Femur (tissue), 1 donor: ENCODE measurements around the gene TF.
"Not testable (repeated sequence)": the region's sequence is repeated elsewhere in the genome, so short reads cannot be mapped to it uniquely, and the experiment has no call there.

Experiments used
- DNase-seq: peaks from one replicate; pipeline ENCODE4 v3.0.0-alpha.2; 2017

TF gene

DNA sequence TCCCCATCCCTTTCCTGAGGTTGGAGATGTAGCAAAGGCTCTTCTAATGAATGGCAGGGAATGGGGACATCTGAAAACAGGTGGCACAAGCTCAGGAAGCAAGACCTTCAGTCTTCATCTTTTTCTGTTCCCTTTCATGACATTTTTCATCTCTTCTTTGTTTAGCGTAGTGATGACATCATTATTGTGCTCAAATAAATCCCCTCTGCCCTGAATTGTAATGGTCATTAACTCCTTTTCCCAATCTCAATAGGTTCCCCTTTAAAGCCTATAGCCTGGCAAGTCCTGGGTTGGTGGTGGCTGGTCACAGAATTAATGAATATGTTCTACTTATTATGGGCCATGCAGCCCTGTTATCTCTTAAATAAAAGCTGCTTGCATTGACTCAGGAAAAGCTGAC, 21.4 kb downstream of the TF start:
- no peak for DNase-seq

DNA sequence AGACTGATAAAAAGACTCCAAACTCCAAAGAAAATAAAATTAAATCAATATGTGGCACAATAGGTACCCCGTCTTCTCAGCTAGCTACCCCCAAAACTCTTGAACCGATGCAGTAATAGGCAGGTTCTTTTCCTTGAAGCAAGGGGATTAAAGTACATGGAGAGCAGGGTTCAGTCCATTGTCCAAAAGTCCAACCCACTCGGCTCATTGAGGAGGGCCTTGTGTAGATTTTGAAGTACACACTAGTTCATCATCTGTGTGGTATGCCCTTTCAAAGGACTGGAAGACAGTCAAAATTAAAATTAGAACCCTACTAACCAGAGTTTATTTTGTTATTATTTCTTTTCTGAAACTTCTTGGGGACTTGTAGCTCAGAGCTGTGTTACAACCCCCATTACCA, 23.3 kb downstream of the TF start:
- DNase-seq = no peak

DNA sequence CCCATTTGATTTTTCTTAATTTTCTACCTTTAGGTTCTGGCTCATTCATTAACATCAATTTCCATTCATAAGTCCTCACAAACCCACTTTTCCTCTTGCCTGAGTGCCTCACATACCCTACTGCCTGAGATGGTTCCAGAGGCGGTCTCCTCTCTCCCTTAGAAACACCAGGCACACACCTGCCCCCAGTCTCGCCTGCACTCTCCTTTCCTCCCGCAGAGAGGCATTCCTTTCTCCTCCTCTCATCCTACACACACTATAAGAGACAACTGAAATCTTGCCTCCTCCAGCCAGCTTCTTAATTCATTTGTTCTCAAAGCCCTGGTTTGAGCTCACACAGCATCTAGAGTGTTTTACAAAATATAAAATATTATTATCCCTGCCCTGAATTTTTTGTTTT, 27.5 kb downstream of the TF start:
- DNase-seq = no peak

DNA sequence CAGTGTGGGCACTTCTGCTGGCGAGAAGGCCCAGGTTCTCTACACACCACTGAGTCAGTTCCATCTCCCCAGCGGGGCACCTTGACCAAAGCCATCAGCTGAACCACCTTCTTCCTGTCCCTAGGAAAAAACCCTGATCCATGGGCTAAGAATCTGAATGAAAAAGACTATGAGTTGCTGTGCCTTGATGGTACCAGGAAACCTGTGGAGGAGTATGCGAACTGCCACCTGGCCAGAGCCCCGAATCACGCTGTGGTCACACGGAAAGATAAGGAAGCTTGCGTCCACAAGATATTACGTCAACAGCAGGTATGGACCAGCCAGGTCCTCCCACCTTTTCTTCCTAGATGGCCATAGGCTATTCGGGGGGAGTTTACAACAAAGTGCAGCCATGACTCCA, 29.1 kb downstream of the TF start:
- no peak for DNase-seq

DNA sequence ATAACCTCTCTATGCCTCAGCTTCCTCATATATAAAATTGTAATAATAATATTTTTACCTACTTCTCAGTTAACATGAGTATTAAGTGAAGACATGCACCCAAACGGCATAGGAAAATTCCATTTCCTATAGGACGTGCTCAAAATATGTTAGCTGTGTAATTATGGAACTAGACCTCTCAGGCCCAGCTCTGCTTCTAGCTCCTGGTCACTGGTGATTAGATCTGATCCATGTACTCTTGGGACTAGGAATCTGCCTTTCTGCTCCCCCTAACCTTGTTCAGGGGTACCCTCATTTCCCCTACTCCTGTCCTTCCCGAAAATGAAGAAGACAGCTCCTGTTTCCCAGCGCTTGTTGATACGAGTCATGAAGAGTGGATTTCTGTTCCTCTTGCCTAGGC, 29.6 kb downstream of the TF start:
- no peak for DNase-seq

DNA sequence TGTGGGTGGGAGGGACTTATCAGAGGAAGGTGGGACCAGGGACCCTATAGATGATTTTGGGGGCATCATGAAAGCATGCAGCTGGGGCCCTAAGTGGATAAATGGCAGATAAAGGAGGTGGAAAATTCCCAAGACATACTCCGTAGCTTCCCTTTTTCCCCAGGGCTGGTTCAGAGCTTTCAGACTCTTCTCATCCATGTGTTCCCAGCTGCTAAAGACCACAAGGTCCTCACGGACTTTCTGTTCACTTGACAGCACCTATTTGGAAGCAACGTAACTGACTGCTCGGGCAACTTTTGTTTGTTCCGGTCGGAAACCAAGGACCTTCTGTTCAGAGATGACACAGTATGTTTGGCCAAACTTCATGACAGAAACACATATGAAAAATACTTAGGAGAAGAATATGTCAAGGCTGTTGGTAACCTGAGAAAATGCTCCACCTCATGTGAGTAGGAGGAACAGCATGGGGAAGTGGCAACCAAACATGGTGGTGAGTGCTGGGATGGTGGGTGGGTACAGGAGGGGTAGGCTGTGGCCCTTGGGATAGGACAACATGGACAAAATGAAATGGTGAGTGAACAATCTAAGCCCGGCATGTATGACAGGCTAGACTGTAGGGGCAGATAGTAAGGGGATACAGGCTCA, 30.7 kb downstream of the TF start:
- DNase-seq = no peak

DNA sequence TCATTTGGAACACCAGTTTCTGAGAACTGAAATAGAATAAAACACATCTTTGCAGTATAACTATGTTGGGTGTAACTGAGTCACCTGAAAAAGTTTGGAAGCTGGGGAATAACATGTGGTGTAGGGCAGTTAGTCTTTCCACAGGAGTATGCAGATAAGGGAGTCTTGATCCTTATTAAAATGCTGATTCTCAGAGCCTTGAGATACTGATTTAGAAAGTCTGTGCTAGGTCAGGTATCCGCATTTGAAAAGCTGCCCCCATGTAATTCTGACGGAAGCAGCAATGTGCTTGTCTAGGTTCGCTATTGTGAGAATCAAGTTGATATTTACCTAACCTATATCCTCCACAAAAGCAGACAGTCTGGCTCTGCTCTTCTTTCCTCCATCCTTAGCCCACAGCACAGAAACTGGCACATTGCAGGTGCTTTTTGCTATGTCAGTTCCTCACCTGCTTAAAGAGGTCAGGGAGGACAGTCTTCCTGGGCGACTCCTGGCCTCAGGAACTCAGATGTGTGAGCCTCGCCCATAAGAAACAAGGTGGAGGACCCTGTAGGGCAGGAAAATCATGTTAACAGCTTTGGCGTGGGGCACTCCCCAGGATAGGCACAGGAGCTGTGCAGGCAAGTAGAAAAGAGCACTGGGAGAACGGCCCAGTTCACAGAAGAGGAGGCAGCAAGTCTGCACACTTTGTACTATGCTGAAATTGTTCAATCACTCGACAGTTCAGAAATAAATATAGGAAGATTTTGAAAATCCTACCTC, 31.8 kb downstream of the TF start:
- DNase-seq = no peak

DNA sequence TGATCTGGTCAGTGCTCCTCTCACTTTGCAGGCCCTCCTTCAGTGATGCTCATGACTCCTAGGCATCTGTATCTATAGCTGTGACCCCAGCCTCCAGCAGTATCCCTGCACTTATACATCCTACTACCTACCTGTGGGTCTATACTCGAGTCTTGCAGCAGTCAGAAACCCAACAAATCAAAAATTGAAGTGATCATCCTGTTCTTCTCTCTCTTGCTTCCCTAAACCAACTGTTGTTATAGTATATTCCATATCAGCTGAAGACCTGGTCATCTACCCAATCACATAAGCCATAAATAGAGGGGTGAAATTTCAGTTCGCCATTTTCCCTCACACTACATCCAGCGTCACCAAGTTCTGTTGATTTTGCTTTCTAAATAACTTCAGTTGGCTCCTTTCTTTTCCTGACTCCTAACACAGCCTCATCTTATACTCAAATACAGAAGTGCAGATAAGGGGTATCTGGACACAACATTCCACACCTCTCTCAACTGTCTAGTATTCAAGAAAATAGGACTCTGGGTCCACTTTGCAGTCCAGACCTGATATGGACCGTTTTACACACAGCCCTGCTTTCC, 33.5 kb downstream of the TF start:
- no peak for DNase-seq

DNA sequence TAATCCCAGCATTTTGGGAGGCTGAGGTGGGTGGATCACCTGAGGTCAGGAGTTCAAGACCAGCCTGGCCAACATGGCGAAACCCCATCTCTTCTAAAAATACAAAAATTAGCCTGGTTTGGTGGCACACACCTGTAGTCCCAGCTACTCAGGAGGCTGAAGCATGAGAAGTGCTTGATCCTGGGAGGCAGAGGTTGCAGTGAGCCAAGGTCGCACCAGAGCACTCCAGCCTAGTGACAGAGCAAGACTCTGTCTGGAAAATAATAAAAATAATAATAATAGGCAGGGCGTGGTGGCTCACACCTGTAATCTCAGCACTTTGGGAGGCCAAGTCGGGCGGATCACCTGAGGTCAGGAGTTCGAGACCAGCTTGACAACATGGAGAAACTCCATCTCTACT, 34.6 kb downstream of the TF start:
- DNase-seq = not testable (repeated sequence)

DNA sequence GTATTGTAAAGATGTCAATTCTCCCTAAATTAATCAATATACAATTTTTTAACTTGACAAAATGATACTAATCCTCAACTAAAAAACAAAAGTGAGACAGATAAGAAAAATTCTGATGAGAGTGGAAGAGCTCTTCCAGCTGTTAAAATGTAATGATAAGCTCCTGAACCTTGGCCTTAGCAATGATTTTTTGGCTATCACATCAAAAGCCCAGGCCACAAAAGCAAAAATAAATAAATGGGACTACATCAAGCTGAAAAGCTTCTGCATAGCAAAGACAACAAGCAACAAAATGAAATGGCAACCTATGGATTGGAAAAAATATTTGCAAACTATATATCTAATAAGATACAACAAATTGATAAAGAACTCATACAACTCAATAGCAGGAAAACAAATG, 35.4 kb downstream of the TF start:
- DNase-seq = no peak

DNA sequence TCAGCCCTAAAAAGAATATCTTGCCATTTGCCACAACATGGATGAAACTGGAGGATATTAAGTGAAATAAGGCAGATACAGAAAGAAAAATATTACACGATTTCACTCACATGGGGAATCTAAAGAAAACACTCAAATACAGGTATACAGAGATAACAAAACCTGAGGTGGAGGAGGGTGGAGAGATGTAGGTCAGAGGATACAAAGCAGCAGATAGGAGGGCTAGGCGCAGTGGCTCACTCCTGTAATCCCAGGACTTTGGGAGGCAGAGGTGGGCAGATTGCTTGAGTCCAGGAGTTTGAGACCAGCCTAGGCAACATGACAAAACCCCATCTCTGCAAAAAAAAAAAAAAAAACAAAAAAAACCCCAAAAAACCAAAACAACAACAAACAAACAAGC, 36.3 kb downstream of the TF start:
- no peak for DNase-seq

DNA sequence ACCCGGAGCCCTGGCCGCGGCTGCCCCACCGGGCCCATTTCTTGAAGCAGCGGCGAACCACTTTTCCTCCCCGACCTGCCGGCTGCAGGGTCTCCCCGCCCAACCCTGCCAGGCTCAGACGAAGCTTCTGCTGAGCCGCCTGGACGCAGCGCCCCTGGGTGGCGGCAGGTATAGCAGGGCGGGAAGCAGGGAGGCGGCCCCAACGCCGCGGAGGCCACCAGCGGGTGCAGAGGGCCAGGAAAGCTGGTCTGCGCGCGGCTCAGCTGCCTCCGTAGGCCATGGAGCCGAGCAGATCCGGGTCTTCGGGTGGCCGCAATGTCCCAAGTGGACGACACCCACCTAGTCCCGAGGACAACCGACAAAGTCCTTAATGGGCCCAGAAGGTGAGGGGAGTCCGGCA, 37.6 kb downstream of the TF start:
- no peak for DNase-seq

DNA sequence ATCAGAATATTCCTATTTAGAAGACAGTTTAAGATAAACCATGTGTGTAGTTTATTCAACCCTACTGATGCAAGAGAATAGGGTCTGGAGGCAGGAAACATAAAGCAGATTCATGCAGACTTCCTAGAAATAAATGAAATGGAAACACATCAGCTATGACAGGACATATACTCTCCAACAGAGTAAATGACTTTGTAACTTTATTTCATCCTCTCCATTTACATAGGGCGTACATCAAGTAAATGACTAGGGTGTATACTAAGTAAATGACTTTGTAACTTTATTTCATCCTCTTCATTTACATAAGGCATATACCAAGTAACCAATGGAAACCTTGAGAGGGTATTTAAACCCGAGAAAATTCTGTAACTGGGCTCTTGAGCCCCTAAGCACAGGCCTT, 41.8 kb downstream of the TF start:
- no peak for DNase-seq

DNA sequence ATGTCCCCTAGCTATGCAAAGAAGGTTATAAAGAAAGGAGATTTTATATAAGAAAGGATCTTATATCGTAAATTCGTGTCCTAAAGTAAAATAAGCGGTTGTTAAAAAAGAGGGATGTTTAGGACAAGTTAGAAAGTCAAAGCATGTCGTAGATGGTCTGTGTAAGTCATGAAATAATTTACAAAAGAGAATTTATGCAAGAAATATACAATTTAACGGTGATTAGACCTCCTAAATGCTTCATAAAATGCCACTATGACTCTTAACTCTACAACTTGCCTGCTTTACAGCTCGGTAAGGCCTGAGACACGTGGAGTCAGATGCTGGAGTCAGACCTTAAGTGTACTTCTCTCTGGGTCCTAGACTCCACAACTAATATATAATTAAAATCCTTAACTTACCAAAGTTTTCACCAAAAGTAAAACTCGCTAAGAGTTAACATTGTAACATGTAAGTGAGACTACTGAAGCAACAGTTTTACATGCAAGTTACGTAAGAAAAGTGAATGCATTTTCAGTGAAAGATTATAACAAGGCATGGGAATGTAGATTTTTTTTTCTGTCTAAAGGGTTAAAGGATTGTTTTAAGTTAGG, 46.1 kb downstream of the TF start:
- no peak for DNase-seq

DNA sequence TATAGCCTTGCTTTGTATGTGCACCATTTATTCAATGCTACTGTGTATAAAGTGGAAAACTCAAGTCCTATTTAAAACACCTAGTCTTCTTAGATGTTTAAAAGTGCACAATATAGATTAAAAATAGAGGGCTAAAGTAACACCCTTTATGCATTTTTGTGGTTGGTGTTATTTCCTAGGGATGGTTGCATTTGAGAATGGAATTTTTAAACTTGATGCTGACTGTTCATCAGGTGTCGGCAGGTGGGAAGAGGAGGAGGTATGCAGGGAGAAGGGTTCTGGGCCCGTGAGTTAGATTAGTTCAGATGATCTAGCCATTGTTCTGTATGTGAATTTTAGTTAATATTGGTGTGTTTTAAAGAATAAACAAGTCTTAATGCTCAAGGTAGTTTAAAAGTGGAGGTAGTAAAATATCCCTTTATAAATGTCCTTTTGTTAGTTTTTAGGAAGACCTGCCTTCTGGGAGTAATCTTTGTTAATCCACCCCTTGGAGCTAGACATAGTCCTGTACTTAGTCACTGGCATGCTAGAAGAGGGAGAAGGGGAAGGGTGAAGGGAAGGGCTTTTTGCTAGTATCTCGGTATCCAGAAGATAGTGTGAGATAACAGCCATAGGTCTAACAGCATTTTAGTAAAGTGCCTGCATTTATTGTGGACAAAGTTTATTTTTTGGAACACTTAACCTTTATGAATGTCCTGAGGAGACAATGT, 51.4 kb downstream of the TF start:
- no peak for DNase-seq

DNA sequence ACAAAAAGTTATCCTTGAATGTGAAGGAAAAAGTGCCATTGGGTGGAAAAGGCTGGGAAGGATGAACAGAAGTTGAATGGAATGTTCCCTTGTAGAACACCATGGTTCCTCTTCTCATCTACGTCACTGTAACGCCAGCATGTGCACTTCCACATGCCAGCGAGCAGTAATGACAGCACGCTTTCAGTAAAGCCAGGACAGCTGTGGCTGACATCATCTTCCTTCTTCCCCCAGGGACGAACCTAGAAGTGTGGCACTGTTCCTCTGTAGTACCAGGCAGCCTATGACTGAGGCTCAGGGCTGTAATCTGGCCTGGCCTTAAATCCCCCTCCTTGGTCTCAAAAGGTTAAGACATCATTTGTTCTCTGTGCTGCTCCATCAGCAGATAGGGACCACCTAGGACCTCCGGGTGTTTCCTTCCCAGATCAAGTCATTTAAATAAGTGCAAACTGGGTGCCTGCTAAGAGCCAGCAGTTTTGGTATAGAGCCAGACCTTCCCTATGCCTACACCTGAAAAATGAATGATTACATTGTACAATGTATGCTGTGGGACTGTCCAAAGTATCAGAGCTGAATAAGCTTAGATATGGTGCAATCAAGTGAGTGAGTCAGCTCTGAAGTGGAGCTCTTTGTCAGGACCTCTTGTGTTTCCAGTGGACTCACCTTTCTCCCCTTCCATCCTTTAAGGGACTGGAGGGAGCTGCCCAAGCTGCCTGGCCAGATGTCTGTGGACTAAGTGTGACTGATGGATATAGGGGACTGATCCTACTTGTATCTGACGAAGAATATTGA, 53.8 kb downstream of the TF start:
- peak; percentile 34 for DNase-seq

DNA sequence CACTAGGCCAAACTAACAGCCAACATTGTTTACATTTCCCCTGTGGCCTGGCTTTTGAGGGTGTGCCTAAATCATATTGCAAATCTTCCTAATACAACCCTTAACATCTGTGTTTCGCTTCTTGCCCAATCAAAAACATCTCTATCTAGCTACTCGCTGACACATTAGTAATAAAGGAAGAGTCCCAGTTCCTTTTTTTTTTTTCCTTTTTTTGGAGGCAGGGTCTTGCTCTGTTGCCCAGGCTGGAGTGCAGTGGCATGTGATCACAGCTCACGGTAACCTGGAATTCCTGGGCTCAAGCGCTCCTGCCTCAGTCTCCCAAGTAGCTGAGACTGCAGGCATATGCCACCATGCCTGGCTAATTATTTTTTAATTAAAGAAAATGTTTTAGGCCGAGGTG, 57.3 kb downstream of the TF start:
- DNase-seq = no peak

DNA sequence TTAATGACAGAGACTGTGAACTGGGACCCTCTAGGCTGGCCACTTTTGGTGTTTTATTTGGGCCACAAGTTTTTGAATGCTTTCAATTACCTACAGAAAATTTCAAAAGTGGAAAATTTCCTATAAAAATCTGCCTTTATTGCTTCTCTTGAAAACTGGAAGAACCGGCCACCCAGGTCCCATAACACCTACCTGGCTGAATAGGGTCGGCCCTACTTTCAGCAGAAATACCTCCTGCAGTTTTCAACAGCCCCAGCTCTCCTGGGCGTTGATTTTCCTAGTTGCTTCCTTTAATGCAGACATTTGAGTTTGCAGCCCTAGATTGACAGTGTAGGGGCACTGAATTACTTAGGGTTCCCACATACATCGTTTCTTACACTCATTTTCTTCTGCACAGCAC, 58.7 kb downstream of the TF start:
- no peak for DNase-seq

DNA sequence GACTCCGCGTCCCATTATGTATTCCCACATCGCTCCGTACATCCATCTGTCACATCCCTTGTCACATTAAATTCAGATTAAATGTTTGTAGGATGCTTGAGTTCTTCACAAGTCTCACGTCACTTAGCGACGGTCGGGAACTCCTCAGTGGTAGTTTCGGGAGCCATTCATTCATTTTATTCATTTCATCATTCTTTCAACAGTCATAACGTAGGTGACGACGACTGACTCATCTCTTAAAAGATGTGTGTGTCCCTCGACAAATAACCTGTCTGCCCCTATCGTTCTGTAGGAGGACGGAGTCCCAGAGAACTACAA, 59.1 kb downstream of the TF start:
- no peak for DNase-seq

DNA sequence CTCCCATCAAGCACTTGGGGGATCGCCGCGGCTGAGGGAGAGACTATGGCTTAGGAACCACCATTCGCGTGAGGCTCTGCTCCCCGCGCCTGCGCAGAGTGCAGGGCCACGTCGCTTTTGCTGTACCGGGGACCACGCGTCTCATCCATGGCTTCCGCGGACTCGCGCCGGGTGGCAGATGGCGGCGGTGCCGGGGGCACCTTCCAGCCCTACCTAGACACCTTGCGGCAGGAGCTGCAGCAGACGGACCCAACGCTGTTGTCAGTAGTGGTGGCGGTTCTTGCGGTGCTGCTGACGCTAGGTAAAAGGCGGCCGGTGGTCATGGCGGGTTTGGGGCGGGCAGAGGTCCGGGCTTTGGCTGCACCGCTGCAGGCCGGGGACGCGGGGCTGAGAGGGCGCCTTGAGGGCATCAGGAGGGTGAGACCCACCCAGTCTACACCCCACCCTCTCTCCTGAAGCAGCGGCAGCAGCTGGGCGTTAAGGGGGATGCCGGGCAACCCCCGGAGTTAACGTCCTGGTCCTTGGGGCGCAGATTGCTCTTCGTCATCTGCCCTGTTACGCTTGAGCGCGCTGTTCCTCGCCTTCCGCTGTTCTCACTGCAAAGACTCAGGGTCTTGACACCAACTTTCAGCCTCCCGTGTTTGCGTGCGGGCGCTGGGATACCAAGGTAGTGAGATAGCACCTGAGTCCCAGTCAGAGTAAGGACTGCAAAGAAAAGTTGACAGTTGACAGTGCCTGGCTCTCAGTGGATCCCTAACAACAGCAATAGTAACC, 59.7 kb downstream of the TF start, which contains the start of gene SRPRB:
Gene SRPRB (plus strand): TSS at position 114 of the 774 bp plus-strand sequence. CDS start 34 bp downstream, at position 148.
- DNase-seq = peak; percentile 96

DNA sequence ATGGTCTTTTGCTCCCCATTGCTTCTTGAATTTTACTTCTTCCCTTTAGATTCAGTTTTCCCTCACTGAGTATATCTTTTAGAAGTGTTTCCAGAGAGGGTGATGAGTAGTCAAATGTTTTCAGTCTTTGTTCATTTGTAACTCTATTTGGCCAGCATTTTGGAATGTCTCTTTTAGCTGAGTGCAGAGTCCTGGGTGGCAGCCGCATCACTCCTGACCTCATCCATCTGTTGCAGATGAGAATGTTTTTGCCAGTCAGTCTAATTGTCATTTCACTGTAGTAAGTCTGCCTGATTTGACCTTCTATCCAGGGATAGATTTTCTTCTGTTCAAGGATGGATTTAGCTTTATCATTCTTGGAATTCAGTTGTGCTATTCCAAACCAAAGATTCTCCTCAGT, 66.7 kb downstream of the TF start:
- no peak for DNase-seq

DNA sequence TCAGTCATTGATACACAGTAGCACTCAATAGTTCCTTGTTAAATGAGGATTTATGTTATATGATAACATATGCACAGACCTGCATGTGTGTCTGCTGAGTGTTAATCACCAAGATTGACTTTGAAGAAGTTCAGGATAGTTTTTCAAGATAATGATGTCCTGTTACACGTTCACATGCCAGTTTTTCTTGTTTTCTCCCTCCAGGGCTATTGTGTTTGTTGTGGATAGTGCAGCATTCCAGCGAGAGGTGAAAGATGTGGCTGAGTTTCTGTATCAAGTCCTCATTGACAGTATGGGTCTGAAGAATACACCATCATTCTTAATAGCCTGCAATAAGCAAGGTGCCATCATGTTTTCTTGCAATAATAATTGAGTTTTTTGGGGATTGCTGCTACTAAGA, 69.2 kb downstream of the TF start:
- no peak for DNase-seq
